Upper lobe of right lung (tissue), 1 donor: ENCODE results near the gene ELOVL5. TPM values are rescaled to one million over a fixed set of nuclear protein-coding genes. Genes with fewer than 3 reads are reported as not detected.

Experiments
- ATAC-seq: fragments of 200-7000 bp; cut with Tn5 transposase; one replicate; pipeline ENCODE4 v1.9.1; 2020; ENCODE audit warnings: mild to moderate bottlenecking, moderate library complexity
- DNase-seq: peaks from one replicate; pipeline ENCODE4 v3.0.0-alpha.2; 2020
- H3K27ac ChIP-seq: fragments of 200-600 bp; one replicate; pipeline ENCODE4 v1.8.0; 2022
- H3K27me3 ChIP-seq: fragments of 200-600 bp; one replicate; pipeline ENCODE4 v1.8.0; 2022; ENCODE audit warnings: mild to moderate bottlenecking
- H3K36me3 ChIP-seq: fragments of 200-600 bp; one replicate; pipeline ENCODE4 v1.8.0; 2022
- H3K4me1 ChIP-seq: fragments of 200-600 bp; one replicate; pipeline ENCODE4 v1.8.0; 2022
- H3K4me3 ChIP-seq: fragments of 200-600 bp; one replicate; pipeline ENCODE4 v1.8.0; 2022; ENCODE audit warnings: mild to moderate bottlenecking
- H3K9me3 ChIP-seq: fragments of 200-600 bp; one replicate; pipeline ENCODE4 v1.8.0; 2022
- intact Hi-C: fragments of 100-400 bp; cut with DNase I; formaldehyde crosslinking; loops from one replicate; pipeline ENCODE4 v1.11.0; 2022
- long read RNA-seq: library from polyadenylated mRNA; unstranded; transcript quantifications from one replicate; pipeline ENCODE4 v2.0.0, GENCODE V29; 2021
- total RNA-seq: library from RNA; stranded (reverse); fragmentation: NEBNext Ultra II Directional; extraction: Animal tissue kit (Norgen Biotek cat#: 25700); gene quantifications from one replicate; pipeline ENCODE4 v1.2.1, GENCODE V29; 2021
- TF ChIP-seq, protein P1 (sequence below): fragments of 200-600 bp; IDR thresholded peaks from one replicate; pipeline ENCODE4 v1.8.0; 2022; ENCODE audit warnings: antibody characterized with exemption
- donor health status: DM: no; HTN: yes; CAD: no; lungs with severe emphysema.

ELOVL5 gene, protein sequence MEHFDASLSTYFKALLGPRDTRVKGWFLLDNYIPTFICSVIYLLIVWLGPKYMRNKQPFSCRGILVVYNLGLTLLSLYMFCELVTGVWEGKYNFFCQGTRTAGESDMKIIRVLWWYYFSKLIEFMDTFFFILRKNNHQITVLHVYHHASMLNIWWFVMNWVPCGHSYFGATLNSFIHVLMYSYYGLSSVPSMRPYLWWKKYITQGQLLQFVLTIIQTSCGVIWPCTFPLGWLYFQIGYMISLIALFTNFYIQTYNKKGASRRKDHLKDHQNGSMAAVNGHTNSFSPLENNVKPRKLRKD
- total RNA-seq = 80.4 TPM
- long read RNA-seq, transcript ELOVL5-207 (7 exons, 2,875 nt) = minor isoform, 9 of 153 reads
- long read RNA-seq, transcript ELOVL5-201 (8 exons, 2,827 nt) = major isoform, 130 of 153 reads
- long read RNA-seq, partial matches to known transcripts = 9 of 153 reads
- long read RNA-seq, other reads (novel, unspliced or antisense) = 5 of 153 reads

DNA sequence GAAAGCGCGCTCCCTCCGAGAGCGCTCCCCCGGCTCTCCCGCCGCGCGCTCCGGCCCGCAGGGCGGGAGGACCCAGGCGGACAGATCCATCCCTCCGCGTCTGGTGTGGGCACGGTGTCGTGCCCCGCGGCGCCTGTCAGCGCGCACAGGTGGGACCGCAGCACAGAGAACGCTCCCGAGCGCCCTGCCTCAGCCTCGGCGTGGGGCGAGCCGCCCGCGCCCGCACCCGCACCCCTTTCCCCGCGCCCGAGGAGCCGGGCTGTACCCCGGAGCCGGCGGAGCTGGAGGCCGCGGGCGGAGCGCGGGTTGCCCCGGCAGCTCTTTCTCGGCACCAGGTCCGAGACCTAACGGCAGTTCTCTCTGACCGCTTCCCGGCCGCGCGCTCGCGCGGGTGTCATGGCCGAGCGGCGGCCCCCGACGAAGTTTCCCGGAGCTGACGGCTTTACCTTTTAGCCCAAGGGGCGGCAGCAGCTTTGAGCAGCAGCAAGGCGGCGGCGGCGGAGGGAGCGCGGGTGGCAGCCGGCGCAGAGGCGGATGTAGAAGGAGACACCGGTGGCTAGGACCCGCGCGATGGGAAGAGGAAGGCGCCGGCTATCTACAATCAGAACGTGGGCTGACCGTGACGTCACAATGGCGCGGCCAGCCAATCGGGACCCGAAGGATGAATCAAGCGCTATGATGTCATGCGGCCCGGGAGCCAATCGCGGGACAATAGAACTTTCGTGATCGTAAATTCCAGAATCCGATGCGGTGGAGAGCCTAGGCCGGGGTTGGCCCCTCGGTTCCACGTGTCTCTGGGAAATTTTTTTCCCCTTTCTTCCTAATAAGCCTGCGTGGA, at the start of gene ELOVL5:
Gene ELOVL5, minus strand, starts transcription at position 580 of the 838 bp plus-strand sequence. CDS start 53,251 bp downstream, outside the sequence.
- DNase-seq (peak; percentile 98), ATAC-seq (peak; percentile 92)
- no peaks in the 10 kb centered on the region for H3K36me3 ChIP-seq
- peak within 1 kb of the TSS; percentile 96 for H3K4me3 ChIP-seq
- H3K9me3 ChIP-seq = no peaks in the 10 kb centered on the region
- H3K27ac ChIP-seq = peak within 1 kb of the TSS; percentile 94
- H3K4me1 ChIP-seq = peaks cover 9% of the 10 kb centered on the region
- H3K27me3 ChIP-seq = no peaks in the 10 kb centered on the region
- intact Hi-C loops = no loop called here
- TF ChIP-seq, protein P1, sequence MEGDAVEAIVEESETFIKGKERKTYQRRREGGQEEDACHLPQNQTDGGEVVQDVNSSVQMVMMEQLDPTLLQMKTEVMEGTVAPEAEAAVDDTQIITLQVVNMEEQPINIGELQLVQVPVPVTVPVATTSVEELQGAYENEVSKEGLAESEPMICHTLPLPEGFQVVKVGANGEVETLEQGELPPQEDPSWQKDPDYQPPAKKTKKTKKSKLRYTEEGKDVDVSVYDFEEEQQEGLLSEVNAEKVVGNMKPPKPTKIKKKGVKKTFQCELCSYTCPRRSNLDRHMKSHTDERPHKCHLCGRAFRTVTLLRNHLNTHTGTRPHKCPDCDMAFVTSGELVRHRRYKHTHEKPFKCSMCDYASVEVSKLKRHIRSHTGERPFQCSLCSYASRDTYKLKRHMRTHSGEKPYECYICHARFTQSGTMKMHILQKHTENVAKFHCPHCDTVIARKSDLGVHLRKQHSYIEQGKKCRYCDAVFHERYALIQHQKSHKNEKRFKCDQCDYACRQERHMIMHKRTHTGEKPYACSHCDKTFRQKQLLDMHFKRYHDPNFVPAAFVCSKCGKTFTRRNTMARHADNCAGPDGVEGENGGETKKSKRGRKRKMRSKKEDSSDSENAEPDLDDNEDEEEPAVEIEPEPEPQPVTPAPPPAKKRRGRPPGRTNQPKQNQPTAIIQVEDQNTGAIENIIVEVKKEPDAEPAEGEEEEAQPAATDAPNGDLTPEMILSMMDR = no peak

DNA sequence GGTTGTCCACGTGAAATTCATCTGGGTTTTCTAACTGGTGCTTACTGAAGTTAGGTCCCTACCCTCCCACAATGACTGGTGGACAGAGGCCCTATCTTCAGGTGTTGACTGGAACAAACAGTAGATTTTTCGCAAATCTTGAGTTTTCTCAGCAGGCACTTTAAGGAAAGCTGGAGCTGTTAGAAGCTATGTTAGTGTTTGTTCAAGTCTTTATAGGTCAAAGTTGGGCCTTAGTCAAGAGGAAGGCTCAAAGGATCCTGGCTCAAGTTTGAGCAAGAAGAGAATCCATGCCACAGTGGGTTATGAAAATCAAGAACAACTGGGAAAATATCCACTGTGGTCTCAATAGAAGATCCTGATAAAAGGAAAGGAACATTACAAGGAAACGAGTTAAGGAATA, 48.5 kb upstream of the ELOVL5 start:
- Histone ChIP-seq H3K27ac (no peak overlapping the region), H3K27me3 (no peaks in the 10 kb centered on the region), H3K9me3 (no peaks in the 10 kb centered on the region), H3K36me3 (no peaks in the 10 kb centered on the region), H3K4me3 (no peak overlapping the region), H3K4me1 (no peaks in the 10 kb centered on the region)
- TF ChIP-seq, protein P1 = no peak
- no peak for ATAC-seq
- DNase-seq = no peak
- intact Hi-C loops = no loop called here

DNA sequence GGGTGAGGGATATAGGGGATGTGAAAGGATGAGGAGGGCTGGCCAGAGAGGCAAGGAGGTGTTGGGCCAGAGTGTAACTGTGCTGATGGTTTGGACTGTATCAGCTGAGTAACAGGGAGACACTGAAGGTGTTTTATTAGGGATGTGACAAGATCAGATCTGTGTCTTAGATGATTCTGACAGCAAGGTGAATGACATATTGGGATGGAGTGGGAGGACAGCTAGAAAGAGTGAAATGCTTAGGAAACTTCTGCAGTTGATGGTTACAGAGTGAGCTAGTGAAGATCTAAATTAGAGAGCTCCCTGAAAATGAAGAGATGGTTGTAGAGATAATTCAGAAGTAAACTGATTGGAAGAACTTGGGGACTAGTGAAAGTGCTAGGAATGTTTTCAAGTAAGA, 47.2 kb upstream of the ELOVL5 start:
- TF ChIP-seq, protein P1 = no peak
- ATAC-seq = no peak
- intact Hi-C loops = no loop called here

DNA sequence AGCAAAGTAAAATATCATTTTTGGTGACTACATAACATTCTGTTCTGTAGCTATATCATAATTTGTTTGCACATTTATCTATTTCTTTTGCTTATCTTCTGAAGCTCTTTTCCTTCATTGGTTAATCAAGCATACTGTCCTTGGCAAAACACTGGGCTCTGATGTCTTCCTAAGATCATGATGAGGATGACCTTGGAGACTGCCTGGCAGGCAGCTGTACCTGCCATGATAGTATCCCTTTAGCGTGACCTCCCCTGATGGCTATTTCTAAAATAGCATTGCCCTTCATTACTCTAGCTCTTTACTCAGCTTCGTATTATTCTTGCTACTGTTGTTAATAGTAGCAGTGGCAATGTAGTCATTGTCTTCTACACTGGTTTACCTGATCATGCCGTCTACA, 46.0 kb upstream of the ELOVL5 start:
- TF ChIP-seq, protein P1 = no peak
- Histone ChIP-seq H3K27ac (no peak overlapping the region), H3K4me3 (no peak overlapping the region), H3K4me1 (no peaks in the 10 kb centered on the region), H3K36me3 (no peaks in the 10 kb centered on the region), H3K27me3 (no peaks in the 10 kb centered on the region), H3K9me3 (no peaks in the 10 kb centered on the region)
- intact Hi-C loops = no loop called here
- ATAC-seq (no peak), DNase-seq (no peak)

More for the DNA sequence above, 47.2 kb upstream of the ELOVL5 start:
- Histone ChIP-seq H3K27ac (no peak overlapping the region), H3K9me3 (no peaks in the 10 kb centered on the region), H3K36me3 (no peaks in the 10 kb centered on the region), H3K4me3 (no peak overlapping the region), H3K27me3 (no peaks in the 10 kb centered on the region), H3K4me1 (no peaks in the 10 kb centered on the region)
- no peak for DNase-seq

DNA sequence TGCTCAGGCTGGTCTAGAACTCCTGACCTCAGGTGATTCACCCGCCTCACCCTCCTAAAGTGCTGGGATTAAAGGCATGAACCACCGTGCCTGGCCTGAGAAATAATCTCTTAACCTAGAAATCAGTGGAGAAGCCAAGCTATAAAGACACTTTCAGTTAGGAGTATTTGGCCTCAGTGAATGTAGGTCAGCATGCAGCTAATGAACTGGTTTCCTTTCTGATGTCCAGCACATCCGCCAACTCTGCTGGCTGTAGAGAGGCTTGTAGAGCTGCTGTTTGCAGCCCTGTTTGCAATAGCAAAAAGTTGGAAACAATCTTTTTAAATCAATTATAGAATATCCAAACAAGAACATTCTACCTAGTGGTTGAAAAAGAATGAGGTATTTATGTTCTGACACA, 42.4 kb upstream of the ELOVL5 start:
- no peak for DNase-seq
- Histone ChIP-seq H3K4me3 (no peak overlapping the region), H3K27ac (no peak overlapping the region), H3K4me1 (no peaks in the 10 kb centered on the region), H3K36me3 (no peaks in the 10 kb centered on the region), H3K27me3 (no peaks in the 10 kb centered on the region), H3K9me3 (no peaks in the 10 kb centered on the region)
- TF ChIP-seq, protein P1 = no peak
- ATAC-seq = no peak
- intact Hi-C loops = no loop called here
